ENCODE results near the gene PROCA1. TPM values are rescaled to one million over a fixed set of nuclear protein-coding genes. Genes with fewer than 3 reads are reported as not detected.

The PROCA1 gene
- total RNA-seq, 2 donors from 2014 or later, result 1.9 to 9.4 TPM

- under 1% methylated on average over 52 of the region's 64 CpGs for WGBS
These were observed 16.9 kb upstream of the PROCA1 start, which contains the start of gene NEK8 for GRCh38 chr17:28728364-28729200. Gene NEK8, plus strand, starts transcription at chr17:28728788. Its CDS starts 26 bp downstream, at chr17:28728814.

GRCh38 chr17:28726627-28727491, 15.2 kb upstream of the PROCA1 start:
- H3K27ac ChIP-seq, result peak overlapping the region; percentile 99
- intact Hi-C loops (cut with DNase I), result loop anchor here (2.0 to 10.0 kb wide), 3 partner anchors 24 to 225 kb away; partner anchors contain the start of gene PHF12
- WGBS, result under 1% methylated on average over 57 of the region's 57 CpGs
- DNase-seq (ENCODE audit: low spot score), result peak; percentile 94
- no peaks in the 10 kb centered on the region for H3K27me3 ChIP-seq (replicated peaks; ENCODE audit: insufficient read depth)
- no peak for TF ChIP-seq POLR2A (IDR thresholded peaks at IDR 0.05)
- peak; percentile 90 for TF ChIP-seq POLR2AphosphoS5 (IDR thresholded peaks at IDR 0.05)
- TF ChIP-seq CTCF (IDR thresholded peaks at IDR 0.05), result peak; percentile 99 to 100 (median 100)
- H3K36me3 ChIP-seq, result peaks cover 5 to 7% of the 10 kb centered on the region in 2 donors
- peaks cover 13% of the 10 kb centered on the region for H3K4me1 ChIP-seq (replicated peaks)
- H3K9me3 ChIP-seq, result no peaks in the 10 kb centered on the region
- peak overlapping the region; percentile 63 to 76 for H3K4me3 ChIP-seq

More at GRCh38 chr17:28728364-28729200, 16.9 kb upstream of the PROCA1 start, which contains the start of gene NEK8:
- H3K36me3 ChIP-seq, result peaks cover 0 to 1% of the 10 kb centered on the region in 2 donors
- H3K9me3 ChIP-seq, result no peaks in the 10 kb centered on the region
- peak; percentile 98 for DNase-seq (ENCODE audit: low spot score)
- peak within 1 kb of the TSS; percentile 99 for H3K27ac ChIP-seq
- no peaks in the 10 kb centered on the region for H3K4me1 ChIP-seq (replicated peaks)
- intact Hi-C loops (cut with DNase I), result loop anchor here (2.0 to 10.0 kb wide), 3 partner anchors 14 to 224 kb away; partner anchors contain the start of gene PHF12
- H3K27me3 ChIP-seq (replicated peaks; ENCODE audit: insufficient read depth), result no peaks in the 10 kb centered on the region
- peak in 1 of 4 experiments; percentile 16 for TF ChIP-seq CTCF (IDR thresholded peaks at IDR 0.05)
- peak; percentile 92 for TF ChIP-seq POLR2AphosphoS5 (IDR thresholded peaks at IDR 0.05)
- peak; percentile 87 for TF ChIP-seq POLR2A (IDR thresholded peaks at IDR 0.05)
- H3K4me3 ChIP-seq, result peak within 1 kb of the TSS; percentile 63 to 76

- DNase-seq (ENCODE audit: low spot score), result peak; percentile 47
- H3K4me1 ChIP-seq (replicated peaks), result peaks cover 19% of the 10 kb centered on the region
- H3K27me3 ChIP-seq (replicated peaks; ENCODE audit: insufficient read depth), result no peaks in the 10 kb centered on the region
- peak within 1 kb of the TSS; percentile 99 for H3K27ac ChIP-seq
- intact Hi-C loops (cut with DNase I), result loop anchor here (2.0 to 10.0 kb wide), 3 partner anchors 25 to 226 kb away; partner anchors contain the start of gene PHF12
- 0% methylated on average over 32 of the region's 49 CpGs for WGBS
- no peaks in the 10 kb centered on the region for H3K9me3 ChIP-seq
- TF ChIP-seq CTCF (IDR thresholded peaks at IDR 0.05) (no peak), POLR2AphosphoS5 (IDR thresholded peaks at IDR 0.05) (no peak), POLR2A (IDR thresholded peaks at IDR 0.05) (no peak)
- H3K36me3 ChIP-seq, result peaks cover 5 to 7% of the 10 kb centered on the region in 2 donors
- H3K4me3 ChIP-seq, result peak within 1 kb of the TSS; percentile 63 to 76
These were observed 14.5 kb upstream of the PROCA1 start, which contains the start of gene TLCD1 for GRCh38 chr17:28726226-28726626. Gene TLCD1, minus strand, starts transcription at chr17:28726233. Its CDS starts 136 bp downstream, at chr17:28726097.

- WGBS, result 2% methylated on average over 45 of the region's 45 CpGs
These were observed 14.1 kb upstream of the PROCA1 start for GRCh38 chr17:28725660-28726225.

More at GRCh38 chr17:28725660-28726225, 14.1 kb upstream of the PROCA1 start:
- peak overlapping the region; percentile 99 for H3K27ac ChIP-seq
- intact Hi-C loops (cut with DNase I), result loop anchor here (2.0 to 10.0 kb wide), 3 partner anchors 25 to 227 kb away; partner anchors contain the start of gene PHF12
- no peaks in the 10 kb centered on the region for H3K9me3 ChIP-seq
- peaks cover 22% of the 10 kb centered on the region for H3K4me1 ChIP-seq (replicated peaks)
- peaks cover 5 to 7% of the 10 kb centered on the region in 2 donors for H3K36me3 ChIP-seq
- DNase-seq (ENCODE audit: low spot score), result peak; percentile 61
- TF ChIP-seq CTCF (IDR thresholded peaks at IDR 0.05) (no peak), POLR2A (IDR thresholded peaks at IDR 0.05) (peak; percentile 73), POLR2AphosphoS5 (IDR thresholded peaks at IDR 0.05) (peak; percentile 15)
- no peaks in the 10 kb centered on the region for H3K27me3 ChIP-seq (replicated peaks; ENCODE audit: insufficient read depth)
- peak overlapping the region; percentile 63 to 76 for H3K4me3 ChIP-seq

Data from prostate gland (tissue), 2 donors.